Activated T-cell treated with anti-CD3 and anti-CD28 coated beads, Interleukin-2, amount 50 U/mL, for 4 hours (primary cell): ENCODE measurements around the gene GIGYF1. TPM values are rescaled to one million over a fixed set of nuclear protein-coding genes. Genes with fewer than 3 reads are reported as not detected.
A peak's percentile ranks its signal among the peaks of the same experiment; 100 is the strongest.
"Not testable (repeated sequence)": the region's sequence is repeated elsewhere in the genome, so short reads cannot be mapped to it uniquely, and the experiment has no call there.

Experiments
- ATAC-seq, 2 donors: fragments of 200-7000 bp; cut with Tn5 transposase; one replicate each; pipeline ENCODE4 v1.10.0; 2021
- DNase-seq: peaks from one replicate; pipeline ENCODE4 v3.0.0-alpha.2; 2020
- H3K27me3 Mint-ChIP-seq: one replicate; pipeline ENCODE4 v1.8.0; 2021; ENCODE audit warnings: low read depth, mixed read lengths
- H3K36me3 Mint-ChIP-seq: one replicate; pipeline ENCODE4 v1.8.0; 2022; ENCODE audit warnings: mixed read lengths; ENCODE audit not compliant: insufficient read depth
- H3K4me1 Mint-ChIP-seq: one replicate; pipeline ENCODE4 v1.8.0; 2021; ENCODE audit warnings: low read depth, mixed read lengths
- H3K4me3 Mint-ChIP-seq: one replicate; pipeline ENCODE4 v1.8.0; 2021; ENCODE audit warnings: mild to moderate bottlenecking, moderate library complexity, mixed read lengths
- H3K9me3 Mint-ChIP-seq: one replicate; pipeline ENCODE4 v1.8.0; 2021; ENCODE audit warnings: mixed read lengths
- total RNA-seq, 3 donors: library from RNA; stranded (reverse); gene quantifications; one replicate each; pipeline ENCODE4 v1.2.1, GENCODE V29; 2021

Gene GIGYF1
- total RNA-seq, 3 donors from 2014 or later = 56.2 to 88.3 (median 58.0) TPM

DNA sequence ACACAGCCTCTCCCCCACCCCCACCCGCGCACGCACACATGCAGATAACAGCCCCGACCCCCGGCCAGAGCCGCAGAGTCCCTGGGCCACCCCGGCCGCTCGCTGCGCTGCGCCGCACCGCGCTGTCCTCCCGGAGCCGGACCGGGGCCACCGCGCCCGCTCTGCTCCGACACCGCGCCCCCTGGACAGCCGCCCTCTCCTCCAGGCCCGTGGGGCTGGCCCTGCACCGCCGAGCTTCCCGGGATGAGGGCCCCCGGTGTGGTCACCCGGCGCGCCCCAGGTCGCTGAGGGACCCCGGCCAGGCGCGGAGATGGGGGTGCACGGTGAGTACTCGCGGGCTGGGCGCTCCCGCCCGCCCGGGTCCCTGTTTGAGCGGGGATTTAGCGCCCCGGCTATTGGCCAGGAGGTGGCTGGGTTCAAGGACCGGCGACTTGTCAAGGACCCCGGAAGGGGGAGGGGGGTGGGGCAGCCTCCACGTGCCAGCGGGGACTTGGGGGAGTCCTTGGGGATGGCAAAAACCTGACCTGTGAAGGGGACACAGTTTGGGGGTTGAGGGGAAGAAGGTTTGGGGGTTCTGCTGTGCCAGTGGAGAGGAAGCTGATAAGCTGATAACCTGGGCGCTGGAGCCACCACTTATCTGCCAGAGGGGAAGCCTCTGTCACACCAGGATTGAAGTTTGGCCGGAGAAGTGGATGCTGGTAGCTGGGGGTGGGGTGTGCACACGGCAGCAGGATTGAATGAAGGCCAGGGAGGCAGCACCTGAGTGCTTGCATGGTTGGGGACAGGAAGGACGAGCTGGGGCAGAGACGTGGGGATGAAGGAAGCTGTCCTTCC is 26.8 kb upstream of the GIGYF1 start:
- H3K4me1 Mint-ChIP-seq = peaks cover 5% of the 10 kb centered on the region

GRCh38 chr7:100720279-100720670 is 26.2 kb upstream of the GIGYF1 start, which contains the start of gene EPO:
EPO (plus strand) TSS chr7:100720468; CDS start chr7:100720981, 513 bp downstream.
- peaks cover 5% of the 10 kb centered on the region for H3K4me1 Mint-ChIP-seq
- no peaks in the 10 kb centered on the region for H3K36me3 Mint-ChIP-seq
- peaks cover 14% of the 10 kb centered on the region for H3K9me3 Mint-ChIP-seq
- DNase-seq (no peak), ATAC-seq (peak in 1 of 2 donors; percentile 29)
- H3K4me3 Mint-ChIP-seq = no peak within 1 kb of the TSS
- peaks cover 47% of the 10 kb centered on the region for H3K27me3 Mint-ChIP-seq

More for the DNA sequence above, 26.8 kb upstream of the GIGYF1 start:
- Mint-ChIP-seq H3K27me3 (peaks cover 47% of the 10 kb centered on the region), H3K4me3 (no peak overlapping the region), H3K9me3 (peaks cover 14% of the 10 kb centered on the region), H3K36me3 (no peaks in the 10 kb centered on the region)
- ATAC-seq = no peak
- DNase-seq = no peak

- H3K4me1 Mint-ChIP-seq = peaks cover 3% of the 10 kb centered on the region
- peaks cover 44% of the 10 kb centered on the region for H3K27me3 Mint-ChIP-seq
- no peak for ATAC-seq
- no peak for DNase-seq
- H3K9me3 Mint-ChIP-seq = peaks cover 14% of the 10 kb centered on the region
- H3K4me3 Mint-ChIP-seq = no peak overlapping the region
- no peaks in the 10 kb centered on the region for H3K36me3 Mint-ChIP-seq
These were observed 25.7 kb upstream of the GIGYF1 start for GRCh38 chr7:100719523-100720278.

GRCh38 chr7:100717073-100717472 is 23.0 kb upstream of the GIGYF1 start:
- H3K36me3 Mint-ChIP-seq, ATAC-seq, DNase-seq, H3K4me3 Mint-ChIP-seq, H3K4me1 Mint-ChIP-seq: not testable (repeated sequence)
- H3K9me3 Mint-ChIP-seq = peaks cover 14% of the 10 kb centered on the region
- peaks cover 28% of the 10 kb centered on the region for H3K27me3 Mint-ChIP-seq

- H3K36me3 Mint-ChIP-seq = no peaks in the 10 kb centered on the region
- peaks cover 12% of the 10 kb centered on the region for H3K27me3 Mint-ChIP-seq
- DNase-seq (no peak), ATAC-seq (no peak)
- H3K4me3 Mint-ChIP-seq = no peak overlapping the region
- H3K4me1 Mint-ChIP-seq = no peaks in the 10 kb centered on the region
- H3K9me3 Mint-ChIP-seq = peaks cover 14% of the 10 kb centered on the region
These were observed 20.7 kb upstream of the GIGYF1 start for GRCh38 chr7:100714725-100715124.

DNA sequence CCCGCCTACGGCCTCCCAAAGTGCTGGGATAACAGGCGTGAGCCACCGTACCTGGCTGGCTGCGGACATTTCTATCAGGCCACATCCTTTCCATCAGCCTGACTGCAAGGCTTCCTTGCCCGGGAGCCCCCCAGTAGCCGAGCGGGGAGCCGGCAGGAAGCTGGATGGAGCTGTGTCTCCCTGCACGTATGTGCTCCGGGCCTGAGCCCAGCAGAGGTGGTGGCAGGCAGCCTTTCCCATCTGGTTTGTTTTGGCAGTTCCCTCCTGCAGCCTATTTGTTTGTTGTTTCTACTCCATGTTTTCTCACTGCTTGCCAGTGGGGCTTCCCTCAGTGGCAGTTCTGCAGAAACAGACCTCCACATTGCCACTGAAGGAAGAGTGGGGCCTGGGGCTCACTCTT is 17.3 kb upstream of the GIGYF1 start:
- Mint-ChIP-seq H3K27me3 (no peaks in the 10 kb centered on the region), H3K9me3 (no peaks in the 10 kb centered on the region), H3K4me3 (no peak overlapping the region), H3K36me3 (peaks cover 4% of the 10 kb centered on the region), H3K4me1 (peaks cover 12% of the 10 kb centered on the region)
- DNase-seq (no peak), ATAC-seq (no peak)

DNA sequence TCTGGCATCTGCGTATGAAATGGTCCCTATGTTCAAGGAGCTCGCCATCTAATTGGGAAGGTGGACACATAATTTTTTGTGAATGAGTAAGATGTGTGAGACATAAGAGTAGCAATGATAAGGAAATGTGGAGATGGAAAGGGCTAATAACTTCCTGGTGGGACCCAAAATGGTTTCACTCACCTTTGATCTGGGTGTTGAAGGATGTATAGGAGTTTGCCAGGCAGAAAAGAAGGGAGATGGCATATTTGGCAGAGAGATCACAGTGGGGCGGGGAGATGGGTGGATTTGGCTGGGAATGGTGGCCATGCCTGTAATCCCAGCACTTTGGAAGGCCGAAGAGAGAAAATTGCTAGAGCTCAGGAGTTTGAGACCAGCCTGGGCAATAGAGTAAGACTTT is 16.4 kb upstream of the GIGYF1 start:
- no peaks in the 10 kb centered on the region for H3K9me3 Mint-ChIP-seq
- no peak overlapping the region for H3K4me3 Mint-ChIP-seq
- DNase-seq = no peak
- H3K36me3 Mint-ChIP-seq = peaks cover 4% of the 10 kb centered on the region
- H3K27me3 Mint-ChIP-seq = no peaks in the 10 kb centered on the region
- ATAC-seq = no peak
- H3K4me1 Mint-ChIP-seq = peaks cover 12% of the 10 kb centered on the region

GRCh38 chr7:100708395-100708794 is 14.3 kb upstream of the GIGYF1 start:
- Mint-ChIP-seq H3K27me3 (no peaks in the 10 kb centered on the region), H3K4me3 (peak overlapping the region; percentile 11), H3K4me1 (peaks cover 12% of the 10 kb centered on the region), H3K9me3 (no peaks in the 10 kb centered on the region), H3K36me3 (peaks cover 4% of the 10 kb centered on the region)
- ATAC-seq (no peak), DNase-seq (no peak)

- no peak for ATAC-seq
- DNase-seq = no peak
- peaks cover 12% of the 10 kb centered on the region for H3K4me1 Mint-ChIP-seq
- peak overlapping the region; percentile 96 for H3K4me3 Mint-ChIP-seq
- H3K27me3 Mint-ChIP-seq = no peaks in the 10 kb centered on the region
- H3K36me3 Mint-ChIP-seq = peaks cover 4% of the 10 kb centered on the region
- H3K9me3 Mint-ChIP-seq = no peaks in the 10 kb centered on the region
These were observed 12.7 kb upstream of the GIGYF1 start for GRCh38 chr7:100706672-100707311.

DNA sequence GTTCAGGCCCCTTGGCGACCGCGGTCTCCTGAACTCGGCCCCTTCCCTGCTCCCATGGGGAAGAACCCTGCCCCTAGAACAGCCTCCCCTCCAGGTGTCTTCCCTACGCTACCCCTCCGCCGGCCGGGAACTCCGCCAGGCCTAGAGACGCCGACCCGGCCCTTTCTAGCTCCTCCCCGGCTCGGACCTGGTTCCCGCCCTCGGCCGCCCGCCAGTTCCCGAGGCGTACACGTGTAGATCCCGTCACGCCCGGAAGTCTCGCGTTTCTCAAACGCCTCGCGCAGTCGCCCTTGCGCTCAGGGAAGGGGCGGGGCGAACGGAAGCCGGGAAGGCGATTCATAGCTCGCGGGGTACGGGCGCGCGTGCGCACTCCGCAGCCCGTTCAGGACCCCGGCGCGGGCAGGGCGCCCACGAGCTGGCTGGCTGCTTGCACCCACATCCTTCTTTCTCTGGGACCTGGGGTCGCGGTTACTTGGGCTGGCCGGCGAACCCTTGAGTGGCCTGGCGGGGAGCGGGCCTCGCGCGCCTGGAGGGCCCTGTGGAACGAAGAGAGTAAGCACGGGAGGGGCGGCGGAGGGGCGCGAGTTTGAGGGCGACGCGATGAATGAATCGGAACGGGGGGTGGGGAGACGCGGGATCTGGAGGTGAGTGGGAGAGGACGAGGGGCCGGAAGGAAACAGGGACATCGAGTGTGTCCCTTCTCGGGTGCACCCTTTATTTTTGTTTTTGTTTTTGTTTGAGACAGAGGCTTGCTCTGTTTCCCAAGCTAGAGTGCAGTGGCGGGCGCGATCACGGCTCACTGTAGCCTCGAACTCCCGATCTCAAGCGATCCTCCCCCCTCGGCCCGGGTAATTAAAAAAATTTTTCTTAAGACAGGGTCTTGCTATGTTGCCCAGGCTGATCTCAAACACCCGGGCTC is 12.0 kb upstream of the GIGYF1 start, which contains the start of gene POP7:
POP7 (plus strand) TSS at position 369 of the 919 bp plus-strand sequence. CDS start 710 bp downstream, outside the sequence.
- Mint-ChIP-seq H3K4me3 (peak within 1 kb of the TSS; percentile 96), H3K36me3 (peaks cover 4% of the 10 kb centered on the region), H3K9me3 (no peaks in the 10 kb centered on the region), H3K27me3 (peaks cover 2% of the 10 kb centered on the region), H3K4me1 (peaks cover 12% of the 10 kb centered on the region)
- DNase-seq (peak; percentile 98), ATAC-seq (peak; percentile 98)

DNA sequence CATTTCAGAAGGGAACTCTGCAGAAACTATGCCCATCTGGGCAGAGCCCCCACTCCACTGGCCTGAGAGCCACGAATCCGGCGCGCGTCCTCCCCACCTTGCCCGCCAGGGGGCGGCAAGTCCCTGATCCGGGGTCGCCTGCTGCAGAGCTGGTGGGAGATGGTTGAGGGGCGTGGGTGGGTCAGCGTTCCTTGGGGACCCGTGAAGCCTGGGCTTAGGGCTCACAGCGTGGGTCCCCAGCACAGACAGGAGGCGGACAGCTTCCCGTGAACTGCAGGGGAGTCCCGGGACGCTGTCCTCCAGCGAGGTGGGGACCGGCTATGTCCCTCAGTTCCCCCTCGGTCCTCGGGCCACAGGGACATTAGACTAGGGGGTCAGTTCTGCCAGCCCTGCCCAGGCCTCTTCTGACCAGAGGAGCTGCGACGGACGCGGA is 11.3 kb upstream of the GIGYF1 start:
- Mint-ChIP-seq H3K4me3 (peak overlapping the region; percentile 96), H3K4me1 (peaks cover 12% of the 10 kb centered on the region), H3K9me3 (no peaks in the 10 kb centered on the region), H3K27me3 (peaks cover 2% of the 10 kb centered on the region), H3K36me3 (peaks cover 4% of the 10 kb centered on the region)
- DNase-seq = peak; percentile 74
- peak; percentile 68 to 72 for ATAC-seq

- not testable (repeated sequence) for H3K27me3 Mint-ChIP-seq, H3K4me1 Mint-ChIP-seq, H3K9me3 Mint-ChIP-seq, ATAC-seq, DNase-seq, H3K4me3 Mint-ChIP-seq, H3K36me3 Mint-ChIP-seq
These were observed 7.0 kb upstream of the GIGYF1 start for GRCh38 chr7:100701089-100701488.

DNA sequence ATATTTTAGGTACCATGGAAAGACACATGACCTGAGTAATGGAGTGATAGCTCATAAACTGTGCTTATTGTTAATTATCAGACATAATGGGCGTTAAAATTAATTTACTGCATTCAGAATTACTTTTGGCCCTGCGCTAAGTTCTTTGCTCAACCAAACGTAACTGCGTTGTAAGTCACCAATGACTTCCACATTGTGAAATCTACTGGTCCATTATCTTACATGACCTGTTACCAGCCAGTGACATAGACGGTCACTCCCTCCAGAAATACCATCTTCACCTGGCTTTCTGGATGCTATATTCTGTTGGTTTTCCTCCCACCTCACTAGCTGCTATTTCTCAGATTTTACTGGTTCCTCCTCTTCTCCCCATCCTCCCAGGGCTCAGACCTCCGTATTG is 5.0 kb upstream of the GIGYF1 start:
- Mint-ChIP-seq H3K27me3 (peaks cover 5% of the 10 kb centered on the region), H3K4me1 (peaks cover 13% of the 10 kb centered on the region), H3K36me3 (no peaks in the 10 kb centered on the region), H3K9me3 (no peaks in the 10 kb centered on the region), H3K4me3 (no peak overlapping the region)
- DNase-seq (no peak), ATAC-seq (no peak)
